NCI-H1092 treated with DMSO at 0.1 percent for 48 hours (cell line): ENCODE measurements around the gene TOM1L2.

Source experiments
- DNase-seq: peaks from one replicate; lab custom pipeline; 2025; lab: John Stamatoyannopoulos, UW

Gene TOM1L2

DNA sequence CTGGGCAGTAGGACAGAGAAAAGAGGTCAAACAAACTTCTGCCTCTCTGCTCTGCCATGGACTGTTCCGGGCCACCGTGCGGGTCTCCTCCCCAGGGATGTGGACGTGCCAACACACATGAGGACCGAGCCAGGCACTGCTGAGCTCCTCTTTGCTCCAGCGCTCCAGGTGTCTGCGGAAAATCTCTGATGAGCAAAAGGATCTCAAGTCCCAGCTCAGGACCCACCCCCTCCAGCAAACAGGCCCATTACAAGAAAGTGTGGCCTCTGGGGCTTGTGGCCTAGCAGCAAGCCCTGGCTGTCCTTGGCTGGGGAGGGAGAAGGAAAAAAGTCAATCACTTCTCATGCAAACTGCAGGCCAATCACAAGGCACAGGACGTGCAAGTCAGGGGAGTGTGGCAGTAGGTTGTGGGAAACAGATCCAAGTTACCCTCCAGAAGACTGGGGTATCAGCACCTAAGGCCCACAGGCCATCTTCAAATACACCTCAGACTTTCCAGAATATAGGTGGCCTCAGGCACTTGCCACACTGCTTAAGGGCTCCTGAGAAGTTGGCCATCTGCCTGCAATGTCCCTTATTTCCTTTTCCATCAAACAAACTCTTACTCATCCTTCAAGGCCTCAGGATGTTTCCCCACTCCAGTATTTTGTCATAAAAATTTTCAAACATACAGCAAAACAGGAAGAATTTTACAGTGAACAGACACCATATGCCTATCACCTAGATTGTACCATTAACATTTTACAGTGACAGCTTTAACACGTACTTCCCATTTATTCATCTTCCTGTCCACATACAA, 99.5 kb downstream of the TOM1L2 start:
- no peak for DNase-seq

GRCh38 chr17:17871913-17872312, 100.3 kb downstream of the TOM1L2 start:
- no peak for DNase-seq

DNA sequence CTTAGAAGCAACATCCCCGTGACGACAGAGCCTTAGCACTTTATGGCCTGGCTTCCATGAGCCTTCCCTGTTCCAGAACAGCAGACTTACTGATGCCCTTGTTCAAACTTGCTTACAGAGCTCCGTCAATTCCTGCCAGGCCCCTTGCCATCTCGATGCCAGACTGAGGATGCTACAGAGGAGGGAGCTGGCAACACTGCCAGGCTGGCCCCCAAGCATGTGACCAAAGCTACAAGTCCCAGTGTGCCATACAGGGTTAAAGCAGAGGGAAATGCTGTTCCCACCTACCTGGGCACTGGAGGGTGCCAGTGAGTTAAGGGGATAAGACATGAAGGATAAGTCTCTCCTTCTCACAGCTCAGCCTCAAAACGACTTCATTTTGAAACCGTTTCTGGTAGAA, 102.0 kb downstream of the TOM1L2 start:
- no peak for DNase-seq

GRCh38 chr17:17868641-17869522, 103.3 kb downstream of the TOM1L2 start:
- no peak for DNase-seq

GRCh38 chr17:17866897-17867296, 105.3 kb downstream of the TOM1L2 start:
- DNase-seq: no peak

GRCh38 chr17:17866425-17866824, 105.8 kb downstream of the TOM1L2 start:
- no peak for DNase-seq

- DNase-seq: no peak
Observed at GRCh38 chr17:17865035-17865434, 107.2 kb downstream of the TOM1L2 start.

GRCh38 chr17:17860766-17861107, 111.5 kb downstream of the TOM1L2 start:
- no peak for DNase-seq

GRCh38 chr17:17859909-17860765, 112.1 kb downstream of the TOM1L2 start:
- peak; percentile 26 for DNase-seq

- DNase-seq: no peak
Observed at GRCh38 chr17:17857496-17857895, 114.7 kb downstream of the TOM1L2 start.

- DNase-seq: no peak
Observed at GRCh38 chr17:17856386-17856785, 115.8 kb downstream of the TOM1L2 start.

DNA sequence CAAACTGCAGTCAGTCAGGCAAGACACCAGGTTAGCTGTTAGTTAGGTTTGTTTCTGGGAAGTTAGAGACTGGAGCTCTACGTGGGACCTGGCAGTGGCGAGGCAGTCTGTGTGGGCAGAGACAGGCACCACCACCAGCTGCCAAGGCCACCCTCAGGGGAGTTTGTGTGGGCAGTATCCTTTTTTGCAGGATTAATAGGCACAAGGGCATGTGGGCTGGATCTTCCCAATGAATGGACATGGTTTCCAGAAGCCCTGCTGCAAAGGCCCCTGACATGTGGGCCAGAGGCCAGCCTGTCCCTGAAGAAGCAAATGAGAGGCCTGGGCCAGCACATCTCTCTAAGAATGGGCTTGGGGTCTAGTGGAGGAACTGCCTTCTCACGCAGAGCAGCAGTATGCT, 116.2 kb downstream of the TOM1L2 start:
- no peak for DNase-seq

GRCh38 chr17:17853811-17854447, 118.3 kb downstream of the TOM1L2 start:
- DNase-seq: no peak

- no peak for DNase-seq
Observed at GRCh38 chr17:17852930-17853329, 119.3 kb downstream of the TOM1L2 start.

DNA sequence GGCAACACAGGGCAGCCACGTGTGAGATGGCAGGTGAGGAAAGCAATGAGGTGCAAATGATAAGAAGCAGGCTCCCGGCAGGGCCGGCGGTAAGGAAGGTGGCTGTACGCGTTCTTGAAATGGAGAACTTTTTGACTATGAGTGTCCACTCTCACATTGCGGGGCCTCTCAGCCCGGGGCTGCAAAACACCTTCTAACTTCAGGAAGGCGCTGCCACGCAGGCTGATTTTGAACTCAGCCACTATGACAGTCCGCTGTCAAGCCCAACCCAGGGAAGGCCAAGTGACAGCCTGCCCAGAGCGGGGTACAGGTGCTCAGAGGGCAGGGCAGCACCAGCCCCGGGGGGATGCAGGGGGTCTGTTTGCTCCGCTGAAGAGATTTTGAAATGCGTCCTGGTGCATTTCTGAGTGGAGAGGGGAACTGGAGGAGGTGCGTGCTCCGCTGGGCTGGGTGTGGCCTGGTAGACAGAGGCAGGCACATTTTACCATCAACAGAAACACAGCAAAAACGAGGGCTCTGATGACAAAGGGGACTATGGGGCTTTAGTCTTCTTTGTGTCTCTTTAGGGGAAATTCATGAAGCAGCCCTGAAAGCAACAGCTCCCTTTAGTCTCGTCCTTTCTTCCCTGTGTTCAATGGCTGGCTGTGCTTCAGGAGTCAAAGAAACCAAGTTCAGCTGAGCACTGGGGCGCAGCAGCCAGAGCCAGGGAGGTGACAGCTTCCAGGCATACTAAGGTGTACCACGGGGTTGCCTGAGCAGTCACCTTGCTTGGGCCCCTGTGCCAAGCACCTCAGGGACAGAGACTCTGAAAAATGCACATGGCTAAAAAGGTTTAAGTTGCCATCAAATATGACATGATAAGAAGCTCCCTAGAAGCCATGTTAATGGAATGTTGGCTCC, 120.8 kb downstream of the TOM1L2 start:
- no peak for DNase-seq

DNA sequence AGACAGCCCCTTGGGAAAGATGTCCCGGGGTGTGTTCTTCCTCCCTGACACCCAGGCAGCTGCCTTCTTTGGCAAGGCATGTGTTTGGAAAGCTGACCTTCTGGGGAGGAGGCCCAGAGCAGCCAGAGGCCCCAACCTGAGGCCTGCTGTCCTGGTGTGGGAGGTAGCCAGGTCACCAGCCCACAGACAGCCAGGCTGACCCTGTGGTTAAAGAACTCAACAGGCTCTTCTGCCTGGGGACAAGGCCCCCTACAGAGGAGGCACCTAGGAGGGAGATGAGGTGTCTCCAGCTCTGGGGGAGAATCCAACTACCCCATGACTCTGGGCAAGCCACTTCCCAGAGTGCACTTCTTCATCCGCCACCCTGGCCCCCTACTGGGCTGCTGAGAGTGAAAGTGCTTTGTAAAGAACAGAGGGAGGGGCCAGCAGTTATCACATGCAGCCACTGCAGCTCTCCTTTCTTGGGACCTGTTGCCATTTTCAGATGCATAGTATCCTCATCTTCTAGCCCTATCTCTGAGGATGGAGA, 122.3 kb downstream of the TOM1L2 start:
- no peak for DNase-seq

- no peak for DNase-seq
Observed at GRCh38 chr17:17849147-17849820, 122.9 kb downstream of the TOM1L2 start.

- no peak for DNase-seq
Observed at GRCh38 chr17:17848311-17849082, 123.7 kb downstream of the TOM1L2 start.

- DNase-seq: no peak
Observed at GRCh38 chr17:17847726-17848125, 124.5 kb downstream of the TOM1L2 start.
